Measurements from ENCODE around the gene TOMM6.
"Not testable (repeated sequence)": the region's sequence is repeated elsewhere in the genome, so short reads cannot be mapped to it uniquely, and the experiment has no call there.

Gene TOMM6

GRCh38 chr6:41783106-41783780 is 4.3 kb upstream of the TOMM6 start:
- no peak for DNase-seq

GRCh38 chr6:41784581-41785171 is 2.8 kb upstream of the TOMM6 start:
- DNase-seq: no peak

- DNase-seq: no peak
These were observed 2.2 kb upstream of the TOMM6 start for GRCh38 chr6:41785254-41785653.

GRCh38 chr6:41785689-41786450 is 1.6 kb upstream of the TOMM6 start:
- DNase-seq: peak in 29 of 56 donors; percentile 24 to 72 (median 51)

- peak in 55 of 56 donors; percentile 4 to 91 (median 78) for DNase-seq
These were observed 859 bp upstream of the TOMM6 start for GRCh38 chr6:41786451-41787218.

GRCh38 chr6:41789390-41789724 is 1.9 kb downstream of the TOMM6 start:
- no peak for DNase-seq

GRCh38 chr6:41790045-41790444 is 2.6 kb downstream of the TOMM6 start:
- no peak for DNase-seq

GRCh38 chr6:41791305-41791704 is 3.8 kb downstream of the TOMM6 start:
- no peak for DNase-seq

- DNase-seq: no peak
These were observed 4.5 kb downstream of the TOMM6 start for GRCh38 chr6:41791984-41792383.

- no peak for DNase-seq
These were observed 9.0 kb downstream of the TOMM6 start for GRCh38 chr6:41796474-41796873.

GRCh38 chr6:41798901-41799558 is 11.5 kb downstream of the TOMM6 start:
- no peak for DNase-seq

GRCh38 chr6:41799559-41799911 is 12.0 kb downstream of the TOMM6 start:
- DNase-seq: no peak

- DNase-seq: peak in 1 of 56 donors; percentile 26
These were observed 13.9 kb downstream of the TOMM6 start for GRCh38 chr6:41801380-41801779.

- DNase-seq: no peak
These were observed 18.6 kb downstream of the TOMM6 start for GRCh38 chr6:41805830-41806774.

GRCh38 chr6:41811095-41811494 is 23.6 kb downstream of the TOMM6 start:
- DNase-seq: no peak

- DNase-seq: not testable (repeated sequence)
These were observed 24.5 kb downstream of the TOMM6 start for GRCh38 chr6:41811946-41812345.

GRCh38 chr6:41813469-41813868 is 26.0 kb downstream of the TOMM6 start:
- DNase-seq: no peak

- no peak for DNase-seq
These were observed 26.5 kb downstream of the TOMM6 start for GRCh38 chr6:41813956-41814355.

GRCh38 chr6:41814629-41815028 is 27.1 kb downstream of the TOMM6 start:
- DNase-seq: no peak

- no peak for DNase-seq
These were observed 28.1 kb downstream of the TOMM6 start for GRCh38 chr6:41815587-41815986.
